Left lung (tissue), 10 donors: Measurements from ENCODE around the gene KLHDC9. TPM values are rescaled to one million over a fixed set of nuclear protein-coding genes. Genes with fewer than 3 reads are reported as not detected.

Experiments used
- ATAC-seq: fragments of 200-7000 bp; cut with Tn5 transposase; one replicate; pipeline ENCODE4 v1.9.1; 2020; ENCODE audit warnings: moderate library complexity
- DNase-seq, 4 donors: peaks; one replicate each; pipeline ENCODE4 v3.0.0-alpha.2; 2013 to 2020
- H3K27ac ChIP-seq, 2 donors: fragments of 200-600 bp; sonication (generic) in 1 of 2; one replicate each; pipeline versions ENCODE4 v1.5.0 to v1.8.0; 2020 to 2021
- H3K27me3 ChIP-seq, 2 donors: fragments of 200-600 bp; sonication (generic) in 1 of 2; one replicate each; pipeline versions ENCODE4 v1.5.0 to v1.8.0; 2020 to 2021
- H3K36me3 ChIP-seq, 2 donors: fragments of 200-600 bp; sonication (generic) in 1 of 2; one replicate each; pipeline versions ENCODE4 v1.5.0 to v1.8.0; 2020 to 2021
- H3K4me1 ChIP-seq, 2 donors: fragments of 200-600 bp; one replicate each; pipeline ENCODE4 v1.8.0; 2021
- H3K4me3 ChIP-seq, 2 donors: fragments of 200-600 bp; sonication (generic) in 1 of 2; one replicate each; pipeline versions ENCODE4 v1.5.0 to v1.8.0; 2020 to 2021; ENCODE audit warnings: mild to moderate bottlenecking in 1 of 2
- H3K9me3 ChIP-seq, 2 donors: fragments of 200-600 bp; sonication (generic) in 1 of 2; one replicate each; pipeline versions ENCODE4 v1.5.0 to v1.8.0; 2020 to 2021
- intact Hi-C, 2 donors: fragments of 100-400 bp; cut with DNase I; formaldehyde crosslinking; loops; one replicate each; pipeline versions ENCODE4 v1.11.2 to v1.14.2; 2022
- polyA plus RNA-seq, 6 donors: library from polyadenylated mRNA; unstranded; fragments of 120-200 nt; gene quantifications; one replicate each; pipeline ENCODE4 v1.2.1, GENCODE V29; 2013; ENCODE audit not compliant: insufficient read length in 6 of 6
- total RNA-seq, 2 donors: library from RNA; stranded (reverse); fragmentation: NEBNext Ultra II Directional; extraction: Animal tissue kit (Norgen Biotek cat#: 25700); gene quantifications; one replicate each; pipeline ENCODE4 v1.2.1, GENCODE V29; 2021
- TF ChIP-seq, protein P1 (sequence below), 2 donors: fragments of 200-600 bp; sonication (generic) in 1 of 2; IDR thresholded peaks; one replicate each; pipeline versions ENCODE4 v1.5.0 to v1.8.0; 2021; ENCODE audit warnings: antibody characterized with exemption in 2 of 2
- donor health status: DM: no; HTN: yes; CAD: no.
- donor health status: DM: no; HTN: no; CAD: no.

KLHDC9 gene
- total and polyA plus RNA-seq, 8 donors: 4.3 to 10.3 (median 5.1) TPM

- Histone ChIP-seq H3K4me1 (peaks cover 3 to 32% of the 10 kb centered on the region in 2 donors), H3K36me3 (no peaks in the 10 kb centered on the region), H3K4me3 (no peak overlapping the region), H3K27ac (peak overlapping the region in 1 of 2 donors; percentile 24), H3K27me3 (no peaks in the 10 kb centered on the region), H3K9me3 (no peaks in the 10 kb centered on the region)
- intact Hi-C loops: no loop called here
- TF ChIP-seq, protein P1, sequence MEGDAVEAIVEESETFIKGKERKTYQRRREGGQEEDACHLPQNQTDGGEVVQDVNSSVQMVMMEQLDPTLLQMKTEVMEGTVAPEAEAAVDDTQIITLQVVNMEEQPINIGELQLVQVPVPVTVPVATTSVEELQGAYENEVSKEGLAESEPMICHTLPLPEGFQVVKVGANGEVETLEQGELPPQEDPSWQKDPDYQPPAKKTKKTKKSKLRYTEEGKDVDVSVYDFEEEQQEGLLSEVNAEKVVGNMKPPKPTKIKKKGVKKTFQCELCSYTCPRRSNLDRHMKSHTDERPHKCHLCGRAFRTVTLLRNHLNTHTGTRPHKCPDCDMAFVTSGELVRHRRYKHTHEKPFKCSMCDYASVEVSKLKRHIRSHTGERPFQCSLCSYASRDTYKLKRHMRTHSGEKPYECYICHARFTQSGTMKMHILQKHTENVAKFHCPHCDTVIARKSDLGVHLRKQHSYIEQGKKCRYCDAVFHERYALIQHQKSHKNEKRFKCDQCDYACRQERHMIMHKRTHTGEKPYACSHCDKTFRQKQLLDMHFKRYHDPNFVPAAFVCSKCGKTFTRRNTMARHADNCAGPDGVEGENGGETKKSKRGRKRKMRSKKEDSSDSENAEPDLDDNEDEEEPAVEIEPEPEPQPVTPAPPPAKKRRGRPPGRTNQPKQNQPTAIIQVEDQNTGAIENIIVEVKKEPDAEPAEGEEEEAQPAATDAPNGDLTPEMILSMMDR (IDR thresholded peaks at IDR 0.05): no peak
- no peak for ATAC-seq
- DNase-seq: no peak
These were observed 40.3 kb downstream of the KLHDC9 start for GRCh38 chr1:161138431-161138830.

DNA sequence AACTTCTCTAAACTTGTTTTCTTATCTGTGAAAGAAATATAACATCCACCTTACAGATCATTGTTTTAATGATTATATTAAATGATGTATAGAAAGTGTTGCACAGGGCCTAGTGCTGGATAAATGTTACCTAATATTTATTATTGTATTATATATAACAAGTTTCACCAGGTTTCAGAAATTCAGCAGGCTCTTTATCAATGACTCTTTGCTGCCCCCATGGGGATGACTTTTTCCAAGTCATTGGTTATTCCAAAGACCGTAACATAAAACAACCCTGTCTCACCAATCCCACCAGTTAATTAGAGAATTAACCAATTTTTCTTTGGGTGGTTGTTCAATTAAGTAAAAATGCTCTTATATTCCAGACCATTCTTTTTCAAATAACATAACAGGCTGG, 41.6 kb downstream of the KLHDC9 start:
- DNase-seq (peak in 1 of 4 donors; percentile 54), ATAC-seq (peak; percentile 71)
- intact Hi-C loops: no loop called here
- no peaks in the 10 kb centered on the region for H3K27me3 ChIP-seq
- H3K27ac ChIP-seq: no peak overlapping the region
- no peaks in the 10 kb centered on the region for H3K36me3 ChIP-seq
- no peaks in the 10 kb centered on the region for H3K9me3 ChIP-seq
- H3K4me3 ChIP-seq: no peak overlapping the region
- H3K4me1 ChIP-seq: peaks cover 0 to 21% of the 10 kb centered on the region in 2 donors
- TF ChIP-seq, protein P1 (IDR thresholded peaks at IDR 0.05): peak; percentile 24 to 42

DNA sequence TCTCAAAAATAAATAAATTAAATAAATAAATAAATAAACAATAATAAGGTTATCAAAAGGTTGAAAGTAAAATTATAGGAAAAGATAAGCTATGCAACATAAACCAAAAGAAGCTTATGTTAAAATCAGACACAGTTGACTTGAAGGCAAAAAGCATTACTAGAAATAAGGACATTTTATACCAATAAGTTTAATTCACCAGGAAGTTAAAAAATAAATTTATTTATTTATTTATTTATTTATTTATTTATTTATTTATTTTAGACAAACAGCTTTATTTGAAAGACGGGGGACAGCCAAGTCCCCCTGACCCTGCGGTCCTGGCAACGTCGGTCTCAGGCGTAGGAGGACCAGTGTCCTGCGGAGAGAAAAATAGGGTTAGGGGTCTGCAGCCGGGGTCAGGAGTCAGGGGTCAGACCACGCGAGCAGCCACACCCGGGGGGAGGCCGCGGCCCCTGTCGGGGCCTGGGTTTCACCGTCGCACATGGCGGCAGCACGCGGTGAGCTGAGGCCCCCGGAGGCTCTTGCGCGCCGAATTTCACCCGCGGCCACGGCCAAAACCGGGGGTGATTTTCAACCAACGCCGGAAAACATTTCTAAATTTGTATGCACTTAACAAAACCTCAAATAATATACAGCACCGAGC, 42.7 kb downstream of the KLHDC9 start:
- intact Hi-C loops: no loop called here
- TF ChIP-seq, protein P1 (IDR thresholded peaks at IDR 0.05): no peak
- no peak overlapping the region for H3K27ac ChIP-seq

DNA sequence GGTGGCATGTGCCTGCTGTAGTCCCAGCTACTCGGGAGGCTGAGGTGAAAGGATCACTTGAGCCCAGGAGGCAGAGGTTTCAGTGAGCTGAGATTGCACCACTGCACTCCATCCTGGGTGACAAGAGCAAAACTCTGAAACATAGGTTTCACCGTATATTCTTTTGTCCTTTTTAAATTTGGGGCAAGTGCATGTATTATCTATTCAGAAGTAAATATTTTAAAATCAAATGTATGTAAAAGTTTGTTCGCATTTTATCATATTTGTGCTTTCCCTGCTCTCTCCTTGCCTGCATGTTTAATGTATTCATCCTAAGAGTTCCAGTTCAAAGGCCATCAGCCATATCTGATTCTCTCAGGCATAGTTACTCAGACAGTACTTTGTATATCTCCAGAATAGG, 47.7 kb downstream of the KLHDC9 start:
- Histone ChIP-seq H3K36me3 (no peaks in the 10 kb centered on the region), H3K27me3 (no peaks in the 10 kb centered on the region), H3K9me3 (no peaks in the 10 kb centered on the region), H3K4me1 (no peaks in the 10 kb centered on the region), H3K27ac (no peak overlapping the region), H3K4me3 (no peak overlapping the region)
- no peak for DNase-seq
- intact Hi-C loops: no loop called here
- ATAC-seq: no peak
- TF ChIP-seq, protein P1 (IDR thresholded peaks at IDR 0.05): no peak

More for the DNA sequence above, 42.7 kb downstream of the KLHDC9 start:
- Histone ChIP-seq H3K4me1 (peaks cover 0 to 17% of the 10 kb centered on the region in 2 donors), H3K36me3 (no peaks in the 10 kb centered on the region), H3K4me3 (no peak overlapping the region), H3K27me3 (no peaks in the 10 kb centered on the region), H3K9me3 (no peaks in the 10 kb centered on the region)
- DNase-seq: no peak
- ATAC-seq: no peak

Other genes starting within 250 kb of the KLHDC9 start
- gene CD244, start 235.5 kb upstream of the KLHDC9 start, total RNA-seq: 1 to 10 TPM in 1 of 2 donors, under 1 TPM in 1; 0.90 to 3.7 TPM
- 1 to 10 TPM in 1 of 6 donors, under 1 TPM in 5; 0.43 to 1.0 (median 0.71) TPM for gene CD244, start 235.5 kb upstream of the KLHDC9 start, polyA plus RNA-seq
- 1 to 10 TPM in 1 of 2 donors, under 1 TPM in 1; 0.73 to 3.3 TPM for gene ITLN1, start 213.2 kb upstream of the KLHDC9 start, total RNA-seq
- gene ITLN1, start 213.2 kb upstream of the KLHDC9 start, polyA plus RNA-seq: 1 to 10 TPM in 1 of 6 donors, under 1 TPM in 5; 0.27 to 1.9 (median 0.68) TPM
- gene ITLN2, start 143.6 kb upstream of the KLHDC9 start, total RNA-seq: 1 to 10 TPM; 1.5 to 1.8 TPM
- under 1 TPM in 2 of 6 donors, not detected in 4; 0.17 to 0.18 TPM for gene ITLN2, start 143.6 kb upstream of the KLHDC9 start, polyA plus RNA-seq
- 100 to 1,000 TPM; 142 to 164 TPM for gene F11R, start 77.2 kb upstream of the KLHDC9 start, total RNA-seq
- gene F11R, start 77.2 kb upstream of the KLHDC9 start, polyA plus RNA-seq: 100 to 1,000 TPM in 2 of 6 donors, 10 to 100 TPM in 4; 76.9 to 107 (median 94.6) TPM
- 10 to 100 TPM; 35.1 to 73.5 TPM for gene TSTD1, start 59.4 kb upstream of the KLHDC9 start, total RNA-seq
- gene TSTD1, start 59.4 kb upstream of the KLHDC9 start, polyA plus RNA-seq: 10 to 100 TPM; 38.9 to 49.9 (median 45.7) TPM
- 10 to 100 TPM; 56.1 to 72.4 TPM for gene USF1, start 52.4 kb upstream of the KLHDC9 start, total RNA-seq
- 10 to 100 TPM; 61.1 to 75.4 (median 66.5) TPM for gene USF1, start 52.4 kb upstream of the KLHDC9 start, polyA plus RNA-seq
- 10 to 100 TPM; 18.8 to 57.7 TPM for gene ARHGAP30, start 28.5 kb upstream of the KLHDC9 start, total RNA-seq
- 1 to 10 TPM; 3.0 to 4.5 (median 4.0) TPM for gene ARHGAP30, start 28.5 kb upstream of the KLHDC9 start, polyA plus RNA-seq
- gene NECTIN4, start 8.8 kb upstream of the KLHDC9 start, total RNA-seq: 1 to 10 TPM; 5.6 to 9.6 TPM
- 10 to 100 TPM in 3 of 6 donors, 1 to 10 TPM in 3; 7.9 to 11.2 (median 9.5) TPM for gene NECTIN4, start 8.8 kb upstream of the KLHDC9 start, polyA plus RNA-seq
- 10 to 100 TPM; 42.5 to 47.9 TPM for gene PFDN2, start 19.7 kb downstream of the KLHDC9 start, total RNA-seq
- gene PFDN2, start 19.7 kb downstream of the KLHDC9 start, polyA plus RNA-seq: 10 to 100 TPM; 45.8 to 57.0 (median 52.8) TPM
- 10 to 100 TPM; 38.7 to 40.2 TPM for gene NIT1, start 19.7 kb downstream of the KLHDC9 start, total RNA-seq
- 10 to 100 TPM; 40.7 to 44.6 (median 41.6) TPM for gene NIT1, start 19.7 kb downstream of the KLHDC9 start, polyA plus RNA-seq
- gene DEDD, start 34.3 kb downstream of the KLHDC9 start, total RNA-seq: 10 to 100 TPM; 25.8 to 34.6 TPM
- gene DEDD, start 34.3 kb downstream of the KLHDC9 start, polyA plus RNA-seq: 10 to 100 TPM; 49.0 to 55.8 (median 51.6) TPM
- 10 to 100 TPM; 93.8 to 99.8 TPM for gene UFC1, start 55.6 kb downstream of the KLHDC9 start, total RNA-seq
- gene UFC1, start 55.6 kb downstream of the KLHDC9 start, polyA plus RNA-seq: 100 to 1,000 TPM; 134 to 163 (median 152) TPM
- gene USP21, start 61.1 kb downstream of the KLHDC9 start, total RNA-seq: 10 to 100 TPM; 24.1 to 25.8 TPM
- gene USP21, start 61.1 kb downstream of the KLHDC9 start, polyA plus RNA-seq: 10 to 100 TPM; 42.1 to 53.3 (median 49.1) TPM
- gene PPOX, start 68.1 kb downstream of the KLHDC9 start, total RNA-seq: 10 to 100 TPM; 15.2 to 18.7 TPM
- 10 to 100 TPM; 41.9 to 53.0 (median 49.3) TPM for gene PPOX, start 68.1 kb downstream of the KLHDC9 start, polyA plus RNA-seq
- gene B4GALT3, start 79.1 kb downstream of the KLHDC9 start, total RNA-seq: 10 to 100 TPM; 35.3 to 35.8 TPM
- gene B4GALT3, start 79.1 kb downstream of the KLHDC9 start, polyA plus RNA-seq: 10 to 100 TPM; 36.1 to 42.3 (median 37.6) TPM
- gene ADAMTS4, start 100.7 kb downstream of the KLHDC9 start, total RNA-seq: 10 to 100 TPM; 13.4 to 15.4 TPM
- gene ADAMTS4, start 100.7 kb downstream of the KLHDC9 start, polyA plus RNA-seq: 1 to 10 TPM; 1.4 to 3.5 (median 2.4) TPM
- gene NDUFS2, start 104.0 kb downstream of the KLHDC9 start, total RNA-seq: 10 to 100 TPM; 67.7 to 78.6 TPM
- 100 to 1,000 TPM; 142 to 188 (median 161) TPM for gene NDUFS2, start 104.0 kb downstream of the KLHDC9 start, polyA plus RNA-seq
- 100 to 1,000 TPM; 102 to 329 TPM for gene FCER1G, start 116.9 kb downstream of the KLHDC9 start, total RNA-seq
- gene FCER1G, start 116.9 kb downstream of the KLHDC9 start, polyA plus RNA-seq: 10 to 100 TPM; 14.6 to 22.0 (median 15.8) TPM
- gene APOA2, start 125.3 kb downstream of the KLHDC9 start, total RNA-seq: not detected
- gene APOA2, start 125.3 kb downstream of the KLHDC9 start, polyA plus RNA-seq: 1 to 10 TPM in 2 of 6 donors, under 1 TPM in 1, not detected in 3; 0.67 to 9.4 (median 6.8) TPM
- 10 to 100 TPM; 12.7 to 15.6 TPM for gene TOMM40L, start 127.7 kb downstream of the KLHDC9 start, total RNA-seq
- 10 to 100 TPM in 4 of 6 donors, 1 to 10 TPM in 2; 9.2 to 12.7 (median 10.9) TPM for gene TOMM40L, start 127.7 kb downstream of the KLHDC9 start, polyA plus RNA-seq
- not detected for gene NR1I3, start 139.8 kb downstream of the KLHDC9 start, total RNA-seq
- 1 to 10 TPM in 4 of 6 donors, under 1 TPM in 2; 0.48 to 1.5 (median 1.2) TPM for gene NR1I3, start 139.8 kb downstream of the KLHDC9 start, polyA plus RNA-seq
- 1 to 10 TPM; 1.5 to 6.6 TPM for gene PCP4L1, start 160.4 kb downstream of the KLHDC9 start, total RNA-seq
- gene PCP4L1, start 160.4 kb downstream of the KLHDC9 start, polyA plus RNA-seq: 1 to 10 TPM in 4 of 6 donors, under 1 TPM in 2; 0.53 to 1.4 (median 1.2) TPM
- gene MPZ, start 211.6 kb downstream of the KLHDC9 start, total RNA-seq: 1 to 10 TPM; 2.0 to 4.8 TPM
- 1 to 10 TPM; 2.1 to 5.5 (median 2.7) TPM for gene MPZ, start 211.6 kb downstream of the KLHDC9 start, polyA plus RNA-seq
- gene SDHC, start 216.0 kb downstream of the KLHDC9 start, total RNA-seq: 100 to 1,000 TPM; 187 to 204 TPM
- 100 to 1,000 TPM; 164 to 201 (median 180) TPM for gene SDHC, start 216.0 kb downstream of the KLHDC9 start, polyA plus RNA-seq